ENCODE measurements around the gene KPTN. TPM values are rescaled to one million over a fixed set of nuclear protein-coding genes. Genes with fewer than 3 reads are reported as not detected.

KPTN gene
- total and polyA plus RNA-seq, 4 donors, result 2.3 to 6.0 (median 4.0) TPM

- no peak for DNase-seq (ENCODE audit: low spot score)
- no peak overlapping the region for H3K9ac ChIP-seq (ENCODE audit: low read depth in 1 of 2, low read length in 2 of 2)
- H3K4me3 ChIP-seq (ENCODE audit: low read depth in 1 of 3, low read length in 3 of 3), result no peak overlapping the region
- no peak for TF ChIP-seq NR2F2 (IDR thresholded peaks at IDR 0.05)
- TF ChIP-seq, protein P1, sequence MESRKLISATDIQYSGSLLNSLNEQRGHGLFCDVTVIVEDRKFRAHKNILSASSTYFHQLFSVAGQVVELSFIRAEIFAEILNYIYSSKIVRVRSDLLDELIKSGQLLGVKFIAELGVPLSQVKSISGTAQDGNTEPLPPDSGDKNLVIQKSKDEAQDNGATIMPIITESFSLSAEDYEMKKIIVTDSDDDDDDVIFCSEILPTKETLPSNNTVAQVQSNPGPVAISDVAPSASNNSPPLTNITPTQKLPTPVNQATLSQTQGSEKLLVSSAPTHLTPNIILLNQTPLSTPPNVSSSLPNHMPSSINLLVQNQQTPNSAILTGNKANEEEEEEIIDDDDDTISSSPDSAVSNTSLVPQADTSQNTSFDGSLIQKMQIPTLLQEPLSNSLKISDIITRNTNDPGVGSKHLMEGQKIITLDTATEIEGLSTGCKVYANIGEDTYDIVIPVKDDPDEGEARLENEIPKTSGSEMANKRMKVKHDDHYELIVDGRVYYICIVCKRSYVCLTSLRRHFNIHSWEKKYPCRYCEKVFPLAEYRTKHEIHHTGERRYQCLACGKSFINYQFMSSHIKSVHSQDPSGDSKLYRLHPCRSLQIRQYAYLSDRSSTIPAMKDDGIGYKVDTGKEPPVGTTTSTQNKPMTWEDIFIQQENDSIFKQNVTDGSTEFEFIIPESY (IDR thresholded peaks at IDR 0.05), result no peak
- no peak for TF ChIP-seq CTCF (IDR thresholded peaks at IDR 0.05; ENCODE audit: low read depth, low read length, missing input control)
- no peak for TF ChIP-seq JUND (IDR thresholded peaks at IDR 0.05)
- TF ChIP-seq FOXA1 (IDR thresholded peaks at IDR 0.05), result no peak
- no peak for TF ChIP-seq HNF4G (IDR thresholded peaks at IDR 0.05)
- no peak for TF ChIP-seq TAF1 (conservative IDR thresholded peaks at IDR 0.05)
- no peak for TF ChIP-seq SP1 (IDR thresholded peaks at IDR 0.05)
- TF ChIP-seq RXRA (IDR thresholded peaks at IDR 0.05), result no peak
- TF ChIP-seq HNF4A (conservative IDR thresholded peaks at IDR 0.05), result no peak
- peaks cover 24 to 74% (median 30%) of the 10 kb centered on the region in 4 donors for H3K36me3 ChIP-seq (ENCODE audit: control insufficient read depth in 4 of 4, insufficient read depth in 3 of 4, low read depth in 1 of 4, low read length in 3 of 4)
- 87% methylated on average over 22 of the region's 22 CpGs for WGBS
- H3K4me1 ChIP-seq (ENCODE audit: control insufficient read depth in 4 of 4, insufficient read depth in 4 of 4, low read length in 3 of 4), result peaks cover 0 to 3% (median 0%) of the 10 kb centered on the region in 4 donors
- H3K27ac ChIP-seq (ENCODE audit: low read depth in 1 of 2, low read length in 2 of 2), result no peak overlapping the region
- no peaks in the 10 kb centered on the region for H3K27me3 ChIP-seq (ENCODE audit: control insufficient read depth in 4 of 4, insufficient read depth in 4 of 4, low read length in 3 of 4)
- H3K9me3 ChIP-seq (ENCODE audit: control insufficient read depth in 4 of 4, low read length in 3 of 4), result no peaks in the 10 kb centered on the region
These were observed 7.5 kb upstream of the KPTN start for GRCh38 chr19:47491358-47492136.

GRCh38 chr19:47490847-47491246 is 6.8 kb upstream of the KPTN start:
- TF ChIP-seq JUND (IDR thresholded peaks at IDR 0.05) (no peak), NR2F2 (IDR thresholded peaks at IDR 0.05) (no peak), GABPA (IDR thresholded peaks at IDR 0.05 in 1 of 2, conservative IDR thresholded peaks at IDR 0.05 in 1 of 2) (no peak), ATF3 (IDR thresholded peaks at IDR 0.05) (no peak), RAD21 (IDR thresholded peaks at IDR 0.05) (no peak), YY1 (IDR thresholded peaks at IDR 0.05) (no peak), HNF4A (conservative IDR thresholded peaks at IDR 0.05) (no peak), RXRA (IDR thresholded peaks at IDR 0.05) (no peak), TAF1 (conservative IDR thresholded peaks at IDR 0.05) (no peak), CTCF (IDR thresholded peaks at IDR 0.05; ENCODE audit: low read depth, low read length, missing input control) (no peak), REST (IDR thresholded peaks at IDR 0.05) (no peak), SP1 (IDR thresholded peaks at IDR 0.05) (no peak), HNF4G (IDR thresholded peaks at IDR 0.05) (no peak), EGR1 (IDR thresholded peaks at IDR 0.05; ENCODE audit: low read depth in 2 of 2) (no peak), FOXA2 (IDR thresholded peaks at IDR 0.05) (no peak), FOXA1 (IDR thresholded peaks at IDR 0.05) (no peak)
- TF ChIP-seq, protein P1 (IDR thresholded peaks at IDR 0.05), result no peak
- TF ChIP-seq, protein P2, sequence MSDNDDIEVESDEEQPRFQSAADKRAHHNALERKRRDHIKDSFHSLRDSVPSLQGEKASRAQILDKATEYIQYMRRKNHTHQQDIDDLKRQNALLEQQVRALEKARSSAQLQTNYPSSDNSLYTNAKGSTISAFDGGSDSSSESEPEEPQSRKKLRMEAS (IDR thresholded peaks at IDR 0.05), result no peak
- WGBS, result 70% methylated on average over 3 of the region's 3 CpGs
- Histone ChIP-seq H3K4me3 (ENCODE audit: low read depth in 1 of 3, low read length in 3 of 3) (no peak overlapping the region), H3K36me3 (ENCODE audit: control insufficient read depth in 4 of 4, insufficient read depth in 3 of 4, low read depth in 1 of 4, low read length in 3 of 4) (peaks cover 24 to 68% (median 27%) of the 10 kb centered on the region in 4 donors), H3K4me1 (ENCODE audit: control insufficient read depth in 4 of 4, insufficient read depth in 4 of 4, low read length in 3 of 4) (peaks cover 0 to under 1% (median 0%) of the 10 kb centered on the region in 4 donors), H3K9ac (ENCODE audit: low read depth in 1 of 2, low read length in 2 of 2) (no peak overlapping the region), H3K27me3 (ENCODE audit: control insufficient read depth in 4 of 4, insufficient read depth in 4 of 4, low read length in 3 of 4) (no peaks in the 10 kb centered on the region), H3K9me3 (ENCODE audit: control insufficient read depth in 4 of 4, low read length in 3 of 4) (no peaks in the 10 kb centered on the region), H3K27ac (ENCODE audit: low read depth in 1 of 2, low read length in 2 of 2) (no peak overlapping the region)
- DNase-seq (ENCODE audit: low spot score), result no peak

Data from liver (tissue), 9 donors.